H1 (cell line): ENCODE data around the gene COX19. TPM values are rescaled to one million over a fixed set of nuclear protein-coding genes. Genes with fewer than 3 reads are reported as not detected.
A peak's percentile ranks its signal among the peaks of the same experiment; 100 is the strongest.

Source experiments
- CTCF ChIA-PET: fragments of 300-600 bp; sonication (Branson Sonifier 250); formaldehyde crosslinking; loops from one replicate; lab custom pipeline; 2021; ENCODE audit not compliant: partially characterized antibody; lab: Charles Lee
- POLR2A ChIA-PET: fragments of 300-600 bp; sonication (Branson Sonifier 250); formaldehyde crosslinking; loops from one replicate; lab custom pipeline; 2021; ENCODE audit warnings: inconsistent platforms; ENCODE audit not compliant: partially characterized antibody; lab: Charles Lee
- DNase-seq, 2 experiments: peaks; one replicate each; pipeline versions ENCODE4 v3.0.0 to v3.0.0-alpha.2; 2010 to 2022; ENCODE audit warnings: low spot score in 2 of 2, low read depth in 1 of 2, mixed read lengths in 1 of 2
- FAIRE-seq: peaks from 2 replicates; lab custom pipeline; 2011; peaks lifted over from hg19 to GRCh38; lab: Jason Lieb, UNC
- H2AFZ ChIP-seq: 2 replicates; pipeline ENCODE4 v1.8.1; 2012; ENCODE audit warnings: low read length, inconsistent platforms
- H2AK5ac ChIP-seq: 2 replicates; pipeline ENCODE4 v1.6.1; 2013; ENCODE audit warnings: low read depth, low read length
- H2BK120ac ChIP-seq: replicated peaks from 2 replicates; pipeline ENCODE3; 2013; ENCODE audit warnings: low read depth, low read length, inconsistent platforms
- H2BK12ac ChIP-seq: 2 replicates; pipeline ENCODE4 v1.6.1; 2013; ENCODE audit warnings: low read depth, low read length
- H2BK15ac ChIP-seq: 2 replicates; pipeline ENCODE4 v1.6.1; 2013; ENCODE audit warnings: low read length
- H2BK20ac ChIP-seq: 2 replicates; pipeline ENCODE4 v1.6.1; 2013; ENCODE audit warnings: low read length
- H2BK5ac ChIP-seq: 2 replicates; pipeline ENCODE4 v1.6.1; 2013; ENCODE audit warnings: low read depth, low read length
- H3K14ac ChIP-seq: 2 replicates; pipeline ENCODE4 v1.6.1; 2013; ENCODE audit warnings: inconsistent platforms; ENCODE audit not compliant: insufficient read length
- H3K18ac ChIP-seq: 2 replicates; pipeline ENCODE4 v1.6.1; 2013; ENCODE audit warnings: low read length; ENCODE audit errors: extremely low read depth
- H3K23ac ChIP-seq: 2 replicates; pipeline ENCODE4 v1.6.1; 2013; ENCODE audit warnings: inconsistent platforms; ENCODE audit not compliant: insufficient read length
- H3K23me2 ChIP-seq: 2 replicates; pipeline ENCODE4 v1.6.1; 2013; ENCODE audit warnings: low read depth, low read length
- H3K27ac ChIP-seq: 2 replicates; pipeline ENCODE4 v1.6.1; 2011; ENCODE audit warnings: low read depth, low read length, inconsistent platforms
- H3K27me3 ChIP-seq, 4 experiments: replicated peaks in 1 of 4; 1 replicate in 1 of 4; 2 replicates in 3 of 4; pipeline versions ENCODE4 v1.6.1 to v1.8.1; 2011 to 2013; ENCODE audit warnings: low read length in 3 of 4, mild to moderate bottlenecking in 3 of 4, inconsistent platforms in 2 of 4, mixed read lengths in 2 of 4, moderate library complexity in 1 of 4; ENCODE audit not compliant: control insufficient read depth in 3 of 4, insufficient read depth in 3 of 4; ENCODE audit errors: extremely low read depth in 1 of 4
- H3K36me3 ChIP-seq, 4 experiments: 2 replicates each; pipeline versions ENCODE4 v1.6.1 to v1.8.1; 2011 to 2013; ENCODE audit warnings: mild to moderate bottlenecking in 4 of 4, low read length in 3 of 4, moderate library complexity in 2 of 4, control low read depth in 1 of 4, inconsistent platforms in 1 of 4; ENCODE audit not compliant: insufficient read depth in 4 of 4, control insufficient read depth in 2 of 4
- H3K4ac ChIP-seq: replicated peaks from 2 replicates; pipeline ENCODE3; 2013; ENCODE audit warnings: low read length, low read depth, mixed read lengths, inconsistent platforms; ENCODE audit not compliant: insufficient read length
- H3K4me1 ChIP-seq, 4 experiments: replicated peaks in 1 of 4; 1 replicate in 1 of 4; 2 replicates in 3 of 4; pipeline versions ENCODE4 v1.6.1 to v1.8.1; 2011 to 2013; ENCODE audit warnings: low read length in 3 of 4, inconsistent platforms in 2 of 4, mixed read lengths in 1 of 4; ENCODE audit not compliant: insufficient read depth in 4 of 4, control insufficient read depth in 3 of 4
- H3K4me2 ChIP-seq, 2 experiments: 2 replicates each; pipeline versions ENCODE4 v1.6.1 to v1.8.1; 2011 to 2013; ENCODE audit warnings: low read depth in 2 of 2, low read length in 2 of 2, control low read depth in 1 of 2, inconsistent platforms in 1 of 2, mild to moderate bottlenecking in 1 of 2; ENCODE audit not compliant: insufficient read depth in 1 of 2
- H3K4me3 ChIP-seq, 4 experiments: fragments of 200-600, 300-600 bp in 1 of 4; sonication (generic), shearing (Covaris generic), sonication (Bioruptor Twin) in 1 of 4; 2 replicates each; pipeline versions ENCODE4 v1.5.1 to v1.8.1; 2011 to 2016; ENCODE audit warnings: low read length in 4 of 4, low read depth in 3 of 4, control low read depth in 2 of 4, inconsistent platforms in 2 of 4, mild to moderate bottlenecking in 2 of 4, mixed read lengths in 1 of 4, moderate library complexity in 1 of 4; ENCODE audit not compliant: insufficient read depth in 2 of 4; ENCODE audit errors: extremely low read depth in 1 of 4
- H3K56ac ChIP-seq: replicated peaks from 2 replicates; pipeline ENCODE3; 2013; ENCODE audit warnings: low read depth, mild to moderate bottlenecking, mixed read lengths, low read length, inconsistent platforms; ENCODE audit not compliant: insufficient read length
- H3K79me1 ChIP-seq: 2 replicates; pipeline ENCODE4 v1.6.1; 2013; ENCODE audit warnings: low read depth, low read length, control low read depth
- H3K79me2 ChIP-seq, 2 experiments: 2 replicates each; pipeline versions ENCODE4 v1.6.1 to v1.8.1; 2012 to 2013; ENCODE audit warnings: low read length in 2 of 2, mild to moderate bottlenecking in 2 of 2, inconsistent platforms in 1 of 2; ENCODE audit not compliant: insufficient read depth in 2 of 2, control insufficient read depth in 1 of 2
- H3K9ac ChIP-seq, 4 experiments: replicated peaks in 1 of 4; 1 replicate in 1 of 4; 2 replicates in 3 of 4; pipeline versions ENCODE4 v1.6.1 to v1.8.1; 2011 to 2013; ENCODE audit warnings: low read depth in 3 of 4, low read length in 3 of 4, control low read depth in 2 of 4, mild to moderate bottlenecking in 2 of 4, moderate library complexity in 2 of 4, inconsistent platforms in 1 of 4; ENCODE audit errors: extremely low read depth in 1 of 4
- H3K9me3 ChIP-seq, 2 experiments: 2 replicates each; pipeline versions ENCODE4 v1.6.1 to v1.8.1; 2012 to 2013; ENCODE audit warnings: mild to moderate bottlenecking in 2 of 2, moderate library complexity in 2 of 2, control low read depth in 1 of 2, inconsistent platforms in 1 of 2, low read depth in 1 of 2, low read length in 1 of 2, mixed read lengths in 1 of 2; ENCODE audit not compliant: insufficient read depth in 2 of 2
- H4K20me1 ChIP-seq, 2 experiments: replicated peaks in 1 of 2; 2 replicates each; pipeline versions ENCODE3 to v1.8.1; 2011 to 2013; ENCODE audit warnings: inconsistent platforms in 2 of 2, low read length in 2 of 2, mild to moderate bottlenecking in 1 of 2; ENCODE audit not compliant: insufficient read depth in 2 of 2, control insufficient read depth in 1 of 2
- H4K5ac ChIP-seq: 2 replicates; pipeline ENCODE4 v1.6.1; 2013; ENCODE audit warnings: low read length, low read depth, mixed read lengths, inconsistent platforms; ENCODE audit not compliant: insufficient read length
- H4K8ac ChIP-seq: 2 replicates; pipeline ENCODE4 v1.8.0; 2013; ENCODE audit warnings: mild to moderate bottlenecking, moderate library complexity, low read length, inconsistent platforms; ENCODE audit not compliant: insufficient read depth; ENCODE audit errors: extremely low read depth
- H4K91ac ChIP-seq: replicated peaks from 2 replicates; pipeline ENCODE3; 2013; ENCODE audit warnings: low read length, mixed read lengths, inconsistent platforms; ENCODE audit not compliant: insufficient read length
- ASH2L ChIP-seq: fragments of 200-600, 300-600 bp; sonication (generic); IDR thresholded peaks from one replicate; pipeline ENCODE4 v1.7.1; 2017; ENCODE audit warnings: low read length
- BACH1 ChIP-seq: IDR thresholded peaks from 2 replicates; pipeline ENCODE4 v1.6.1; 2012; ENCODE audit warnings: low read length, improper control_type of control experiment
- EGR1 ChIP-seq: IDR thresholded peaks from 2 replicates; pipeline ENCODE4 v1.6.1; 2011; ENCODE audit warnings: low read depth, low read length, borderline replicate concordance
- EP300 ChIP-seq, 2 experiments: IDR thresholded peaks; 1 replicate in 1 of 2; 2 replicates in 1 of 2; pipeline ENCODE4 v1.6.1; 2011 to 2012; ENCODE audit warnings: low read depth in 2 of 2, low read length in 2 of 2, mild to moderate bottlenecking in 2 of 2, borderline replicate concordance in 1 of 2, inconsistent platforms in 1 of 2, moderate library complexity in 1 of 2
- HDAC2 ChIP-seq, 2 experiments: fragments of 300-600 bp in 1 of 2; sonication (generic) in 1 of 2; IDR thresholded peaks; 2 replicates each; pipeline ENCODE4 v1.6.1; 2011 to 2012; ENCODE audit warnings: low read depth in 2 of 2, low read length in 2 of 2, mild to moderate bottlenecking in 2 of 2, moderate library complexity in 2 of 2, borderline replicate concordance in 1 of 2, inconsistent platforms in 1 of 2
- HDAC6 ChIP-seq: IDR thresholded peaks from one replicate; pipeline ENCODE4 v1.7.1; 2012; ENCODE audit warnings: low read depth, mild to moderate bottlenecking, inconsistent platforms, low read length, moderate library complexity
- KDM4A ChIP-seq: IDR thresholded peaks from one replicate; pipeline ENCODE4 v1.7.1; 2012; ENCODE audit warnings: low read depth, mild to moderate bottlenecking, moderate library complexity, low read length, inconsistent platforms; ENCODE audit not compliant: severe bottlenecking
- POU5F1 ChIP-seq: IDR thresholded peaks from 2 replicates; pipeline ENCODE4 v1.6.1; 2011; ENCODE audit warnings: low read depth, mild to moderate bottlenecking, low read length, moderate library complexity
- SIRT6 ChIP-seq: IDR thresholded peaks from one replicate; pipeline ENCODE4 v1.7.1; 2012; ENCODE audit warnings: low read length, inconsistent platforms
- SP2 ChIP-seq: IDR thresholded peaks from 2 replicates; pipeline ENCODE4 v1.6.1; 2012; ENCODE audit warnings: mild to moderate bottlenecking, low read length, inconsistent platforms
- TAF1 ChIP-seq: IDR thresholded peaks from 2 replicates; pipeline ENCODE4 v1.6.1; 2011; ENCODE audit warnings: mild to moderate bottlenecking, low read depth, low read length
- WGBS, 2 experiments: shearing (Covaris generic) in 1 of 2; methylation state at CpG; one replicate each; pipeline versions ENCODE4 v1.1.6 to v1.1.7; 2013 to 2015; ENCODE audit warnings: low lambda C conversion rate in 2 of 2, mixed read lengths in 2 of 2, inconsistent platforms in 1 of 2, low coverage in 1 of 2, missing lambda C conversion rate in 1 of 2; ENCODE audit not compliant: insufficient replicate concordance in 2 of 2, insufficient coverage in 1 of 2, insufficient read length in 1 of 2; ENCODE audit errors: extremely low coverage in 1 of 2, missing lambda C conversion rate in 1 of 2; 5-methylcytosine and 5-hydroxymethylcytosine counted together
- polyA plus RNA-seq, 7 experiments: library from polyadenylated mRNA; depleted of rRNA in 3 of 7; stranded (reverse) in 5 of 7; unstranded in 2 of 7; fragments of >200 nt in 5 of 7; fragments of 200-250 nt in 2 of 7; gene quantifications; 1 replicate in 5 of 7; 2 replicates in 1 of 7; 4 replicates in 1 of 7; pipeline versions ENCODE4 v1.2.1 to v1.2.3, GENCODE V29; 2011 to 2013; ENCODE audit warnings: missing spikeins in 2 of 7, mixed read lengths in 2 of 7
- total RNA-seq: library from RNA; stranded (reverse); fragmentation: NEBNext Ultra II Directional; extraction: Animal tissue kit (Norgen Biotek cat#: 25700); gene quantifications from 2 replicates; pipeline ENCODE4 v1.2.1, GENCODE V29; 2021

COX19 gene
- total and polyA plus RNA-seq, 2 of the 8 experiments (the other 6 are each of a cell fraction or from before 2014, with no cell fraction given), result 3.9 to 7.9 TPM

DNA sequence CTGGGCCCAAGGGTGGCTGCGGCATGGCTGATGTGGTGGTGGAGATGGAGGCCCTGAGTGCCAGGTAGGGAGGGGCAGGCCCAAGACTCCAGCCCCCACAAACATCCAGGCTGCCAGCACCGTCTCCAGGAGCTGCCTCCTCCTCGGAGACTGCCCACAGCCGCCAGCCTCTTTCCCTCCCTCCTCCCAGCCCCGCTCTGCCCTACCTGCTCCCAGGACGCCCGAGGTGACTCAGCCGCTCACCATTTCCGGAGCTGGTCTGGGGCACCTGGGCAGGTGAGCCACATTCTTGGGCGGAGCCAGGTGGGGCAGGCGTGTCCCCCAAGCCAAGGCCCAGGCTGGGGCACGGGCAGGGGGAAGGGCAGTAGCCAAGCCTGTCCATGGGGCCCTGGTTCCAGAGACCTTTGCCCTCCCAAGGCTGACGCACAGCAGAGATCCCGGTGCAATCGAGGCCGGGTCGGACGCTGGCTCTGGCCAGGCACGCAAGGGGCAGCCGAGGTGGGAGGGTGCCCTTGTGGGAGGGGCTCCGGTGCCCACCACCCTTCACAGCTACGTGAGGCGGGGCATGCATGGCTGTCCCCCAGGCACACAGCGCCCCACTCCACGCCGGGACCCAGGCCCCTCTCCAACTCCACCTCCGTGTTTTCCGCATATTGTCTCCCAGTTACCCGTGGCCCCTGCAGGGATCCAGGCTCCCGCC lies 29.6 kb downstream of the COX19 start:
- no peaks in the 10 kb centered on the region for H3K9me3 ChIP-seq
- H3K4ac ChIP-seq, result peak overlapping the region; percentile 96
- 37% methylated on average over 16 of the region's 30 CpGs; no CpG with 5 or more reads in 1 of the 2 experiments for WGBS, 2 experiments
- no peaks in the 10 kb centered on the region for H4K20me1 ChIP-seq
- no peak overlapping the region; a peak in 1 of 7 replicates for H3K9ac ChIP-seq
- peak overlapping the region; percentile 93; the same call in 1 of the 2 replicates for H2BK5ac ChIP-seq
- no peaks in the 10 kb centered on the region for H3K23me2 ChIP-seq
- ChIA-PET POLR2A (interaction anchor here (0.6 to 1.2 kb wide), 5 partner anchors 10 to 30 kb away, joined by 3 to 6 read pairs (median 3); partner anchors contain the start of gene COX19), CTCF (interaction anchor here (1.6 kb wide), 1 partner anchor 47 kb away, joined by 6 read pairs; no protein-coding TSS in a partner anchor)
- peaks cover 0 to 4% (median 0%) of the 10 kb centered on the region in 4 experiments; a peak in 2 of 7 replicates for H3K27me3 ChIP-seq
- peak overlapping the region; percentile 53; the same call in 1 of the 2 replicates for H2BK15ac ChIP-seq
- peak overlapping the region; percentile 47 to 58; a peak in 3 of 4 replicates for H3K4me2 ChIP-seq
- H3K56ac ChIP-seq, result peak overlapping the region; percentile 1
- H3K79me2 ChIP-seq, result no peaks in the 10 kb centered on the region
- no peaks in the 10 kb centered on the region for H3K79me1 ChIP-seq
- no peaks in the 10 kb centered on the region for H3K36me3 ChIP-seq
- peak overlapping the region in 2 of 4 experiments; percentile 11 to 39; a peak in 3 of 8 replicates for H3K4me3 ChIP-seq
- peak; percentile 49 to 86 for DNase-seq
- H3K18ac ChIP-seq, result peak overlapping the region; percentile 83
- H4K5ac ChIP-seq, result peak overlapping the region; percentile 46
- H3K4me1 ChIP-seq, result peaks cover 0 to 26% (median 18%) of the 10 kb centered on the region in 4 experiments; a peak in 6 of 7 replicates
- peak overlapping the region; percentile 77 for H4K8ac ChIP-seq
- H4K91ac ChIP-seq, result peak overlapping the region; percentile 100
- peak overlapping the region; percentile 79 for H2BK120ac ChIP-seq
- no peak overlapping the region for H3K23ac ChIP-seq
- FAIRE-seq, result no peak
- peak overlapping the region; percentile 72; the same call in 1 of the 2 replicates for H3K27ac ChIP-seq
- H3K14ac ChIP-seq, result no peak overlapping the region
- H2AK5ac ChIP-seq, result no peak overlapping the region; the same call in 1 of the 2 replicates
- peak overlapping the region; percentile 99; the same call in 1 of the 2 replicates for H2BK12ac ChIP-seq
- H2BK20ac ChIP-seq, result peak overlapping the region; percentile 86
- H2AFZ ChIP-seq, result 0 out of 2 replicates have a peak overlapping the region, but pooled peaks have one; percentile 1
- TF ChIP-seq POU5F1, result no peak
- peak; percentile 74 for TF ChIP-seq TAF1
- no peak; the same call in 1 of the 2 replicates for TF ChIP-seq BACH1
- no peak for TF ChIP-seq HDAC6
- peak; percentile 49 for TF ChIP-seq ASH2L
- no peak for TF ChIP-seq SP2
- TF ChIP-seq EGR1, result no peak
- TF ChIP-seq EP300 (IDR thresholded peaks at IDR 0.05; ENCODE audit: borderline replicate concordance in 1 of 2, low read depth in 2 of 2, low read length in 2 of 2), result 0 out of 3 replicates have a peak, but pooled peaks of 1 of the 2 experiments have one; percentile 49
- peak; percentile 40 for TF ChIP-seq KDM4A
- TF ChIP-seq SIRT6, result no peak
- no peak for TF ChIP-seq HDAC2 (IDR thresholded peaks at IDR 0.05; ENCODE audit: borderline replicate concordance in 1 of 2, low read depth in 2 of 2, low read length in 2 of 2)
